ENCODE data around the gene NRF1. TPM values are rescaled to one million over a fixed set of nuclear protein-coding genes. Genes with fewer than 3 reads are reported as not detected.

Gene NRF1
- total RNA-seq, 1 donor from 2014 or later: 3.1 TPM

- TF ChIP-seq CTCF (IDR thresholded peaks at IDR 0.05): no peak
- H3K36me3 ChIP-seq: peaks cover 15 to 33% of the 10 kb centered on the region in 2 donors
- DNase-seq (ENCODE audit: low spot score in 2 of 2): no peak
Measured at GRCh38 chr7:129754406-129754805, 142.9 kb downstream of the NRF1 start.

GRCh38 chr7:129757991-129758390 is 146.5 kb downstream of the NRF1 start:
- Histone ChIP-seq H3K36me3 (peaks cover 11 to 26% of the 10 kb centered on the region in 2 donors), H3K9me3 (no peaks in the 10 kb centered on the region), H3K27me3 (no peaks in the 10 kb centered on the region), H3K27ac (no peak overlapping the region), H3K4me1 (no peaks in the 10 kb centered on the region), H3K4me3 (no peak overlapping the region)
- intact Hi-C loops (cut with DNase I): no loop called here
- no peak for TF ChIP-seq CTCF (IDR thresholded peaks at IDR 0.05)
- no peak for DNase-seq (ENCODE audit: low spot score in 2 of 2)

More at GRCh38 chr7:129754406-129754805, 142.9 kb downstream of the NRF1 start:
- no peaks in the 10 kb centered on the region for H3K4me1 ChIP-seq
- H3K9me3 ChIP-seq: no peaks in the 10 kb centered on the region
- no peak overlapping the region for H3K4me3 ChIP-seq
- no peak overlapping the region for H3K27ac ChIP-seq
- no peaks in the 10 kb centered on the region for H3K27me3 ChIP-seq
- intact Hi-C loops (cut with DNase I): no loop called here

GRCh38 chr7:129762387-129762969 is 151.0 kb downstream of the NRF1 start:
- no peaks in the 10 kb centered on the region for H3K36me3 ChIP-seq
- no peaks in the 10 kb centered on the region for H3K9me3 ChIP-seq
- no peak for TF ChIP-seq CTCF (IDR thresholded peaks at IDR 0.05)
- intact Hi-C loops (cut with DNase I): no loop called here
- no peak overlapping the region for H3K4me3 ChIP-seq
- no peak overlapping the region for H3K27ac ChIP-seq
- no peak for DNase-seq (ENCODE audit: low spot score in 2 of 2)
- H3K27me3 ChIP-seq: no peaks in the 10 kb centered on the region
- H3K4me1 ChIP-seq: no peaks in the 10 kb centered on the region

- no peaks in the 10 kb centered on the region for H3K36me3 ChIP-seq
- no peak for DNase-seq (ENCODE audit: low spot score in 2 of 2)
- no peak for TF ChIP-seq CTCF (IDR thresholded peaks at IDR 0.05)
- H3K9me3 ChIP-seq: no peaks in the 10 kb centered on the region
- H3K27me3 ChIP-seq: no peaks in the 10 kb centered on the region
- intact Hi-C loops (cut with DNase I): no loop called here
- H3K27ac ChIP-seq: no peak overlapping the region
- no peak overlapping the region for H3K4me3 ChIP-seq
- H3K4me1 ChIP-seq: no peaks in the 10 kb centered on the region
Measured at GRCh38 chr7:129764247-129765084, 152.9 kb downstream of the NRF1 start.

GRCh38 chr7:129765352-129765751 is 153.8 kb downstream of the NRF1 start:
- no peaks in the 10 kb centered on the region for H3K27me3 ChIP-seq
- no peak overlapping the region for H3K4me3 ChIP-seq
- intact Hi-C loops (cut with DNase I): no loop called here
- no peak overlapping the region for H3K27ac ChIP-seq
- DNase-seq (ENCODE audit: low spot score in 2 of 2): no peak
- no peak for TF ChIP-seq CTCF (IDR thresholded peaks at IDR 0.05)
- H3K4me1 ChIP-seq: no peaks in the 10 kb centered on the region
- no peaks in the 10 kb centered on the region for H3K9me3 ChIP-seq
- no peaks in the 10 kb centered on the region for H3K36me3 ChIP-seq
